OCI-LY1 (cell line): Measurements from ENCODE around the gene OSBPL5.

Source experiments
- H2AFZ ChIP-seq: fragments of 200-600 bp; sonication (generic), shearing (Covaris generic); 2 replicates; pipeline ENCODE4 v1.6.0; 2014; ENCODE audit warnings: antibody characterized with exemption, mild to moderate bottlenecking, low read length
- H3F3A ChIP-seq: fragments of 200-600 bp; sonication (generic), shearing (Covaris generic); 2 replicates; pipeline ENCODE4 v1.6.0; 2014; ENCODE audit warnings: mild to moderate bottlenecking, antibody characterized with exemption, low read length, moderate library complexity; ENCODE audit not compliant: insufficient read depth
- H3K27ac ChIP-seq: fragments of 200-600 bp; sonication (generic); 2 replicates; pipeline ENCODE4 v1.5.1; 2014; ENCODE audit warnings: low read length, mixed run types, mild to moderate bottlenecking, low read depth; ENCODE audit not compliant: poor library complexity, severe bottlenecking
- H3K27me3 ChIP-seq: fragments of 200-600 bp; sonication (generic); 2 replicates; pipeline ENCODE4 v1.6.0; 2014; ENCODE audit warnings: antibody characterized with exemption, mild to moderate bottlenecking, low read length, moderate library complexity; ENCODE audit not compliant: insufficient read depth
- H3K36me3 ChIP-seq: fragments of 200-600 bp; sonication (generic); 2 replicates; pipeline ENCODE4 v1.6.1; 2014; ENCODE audit warnings: mild to moderate bottlenecking, antibody characterized with exemption, low read length, moderate library complexity, mixed read lengths; ENCODE audit not compliant: insufficient read depth
- H3K4me1 ChIP-seq: fragments of 200-600 bp; sonication (generic); 2 replicates; pipeline ENCODE4 v1.5.1; 2014; ENCODE audit warnings: mild to moderate bottlenecking, low read length, moderate library complexity; ENCODE audit not compliant: insufficient read depth, severe bottlenecking
- H3K4me2 ChIP-seq: fragments of 200-600 bp; sonication (generic), shearing (Covaris generic); 2 replicates; pipeline ENCODE4 v1.6.1; 2014; ENCODE audit warnings: low read length
- H3K4me3 ChIP-seq: fragments of 200-600 bp; sonication (generic); 2 replicates; pipeline ENCODE4 v1.5.1; 2014; ENCODE audit warnings: low read length, low read depth, mild to moderate bottlenecking, mixed read lengths; ENCODE audit not compliant: poor library complexity, severe bottlenecking
- H3K79me2 ChIP-seq: fragments of 200-600 bp; shearing (Covaris generic); 2 replicates; pipeline ENCODE4 v1.6.1; 2016; ENCODE audit warnings: mixed run types, low read length, mixed read lengths; ENCODE audit not compliant: insufficient read depth
- H3K9ac ChIP-seq: fragments of 200-600 bp; sonication (generic), shearing (Covaris generic); 2 replicates; pipeline ENCODE4 v1.6.1; 2014; ENCODE audit warnings: mild to moderate bottlenecking, low read length, mixed read lengths
- H3K9me2 ChIP-seq: fragments of 200-600 bp; sonication (generic), shearing (Covaris generic); 2 replicates; pipeline ENCODE4 v1.6.1; 2014; ENCODE audit warnings: low read depth, mild to moderate bottlenecking, low read length, mixed read lengths
- H3K9me3 ChIP-seq: fragments of 200-600 bp; shearing (Covaris generic); 2 replicates; pipeline ENCODE4 v1.6.1; 2014; ENCODE audit warnings: low read length, mixed read lengths
- H4K20me1 ChIP-seq: fragments of 200-600 bp; sonication (generic), shearing (Covaris generic); 2 replicates; pipeline ENCODE4 v1.6.0; 2016; ENCODE audit warnings: mild to moderate bottlenecking, low read length; ENCODE audit not compliant: insufficient read depth
- EZH2 ChIP-seq: fragments of 200-600 bp; sonication (generic), shearing (Covaris generic); IDR thresholded peaks from 2 replicates; pipeline ENCODE4 v1.8.0; 2017; ENCODE audit warnings: borderline replicate concordance, mixed run types, mild to moderate bottlenecking, antibody characterized with exemption, low read length, moderate library complexity, mixed read lengths
- TF ChIP-seq, protein P1 (sequence below): fragments of 200-600 bp; sonication (generic), shearing (Covaris generic); IDR thresholded peaks from 2 replicates; pipeline ENCODE4 v1.5.1; 2017; ENCODE audit warnings: mild to moderate bottlenecking, antibody characterized with exemption, low read length, moderate library complexity, mixed read lengths

The OSBPL5 gene

DNA sequence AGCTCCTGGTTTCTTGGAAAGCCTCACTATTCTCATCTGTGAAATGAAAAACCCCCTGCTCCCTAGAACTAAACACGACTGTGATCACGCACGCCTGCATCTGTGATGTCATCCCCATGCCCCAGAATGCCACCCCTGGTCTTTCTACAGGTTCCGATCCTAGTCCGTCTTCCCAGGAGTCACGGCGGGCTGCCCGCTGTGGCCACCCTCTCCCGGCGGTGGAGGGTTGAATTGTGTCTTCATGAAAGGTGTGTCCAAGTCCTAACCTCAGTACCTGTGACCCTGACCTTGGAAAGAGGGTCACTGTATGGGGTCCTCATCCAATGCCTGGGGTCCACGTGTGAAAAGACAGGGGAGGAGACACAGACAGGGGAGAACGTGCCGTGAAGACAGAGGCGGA, 14.4 kb downstream of the OSBPL5 start:
- TF ChIP-seq, protein P1, sequence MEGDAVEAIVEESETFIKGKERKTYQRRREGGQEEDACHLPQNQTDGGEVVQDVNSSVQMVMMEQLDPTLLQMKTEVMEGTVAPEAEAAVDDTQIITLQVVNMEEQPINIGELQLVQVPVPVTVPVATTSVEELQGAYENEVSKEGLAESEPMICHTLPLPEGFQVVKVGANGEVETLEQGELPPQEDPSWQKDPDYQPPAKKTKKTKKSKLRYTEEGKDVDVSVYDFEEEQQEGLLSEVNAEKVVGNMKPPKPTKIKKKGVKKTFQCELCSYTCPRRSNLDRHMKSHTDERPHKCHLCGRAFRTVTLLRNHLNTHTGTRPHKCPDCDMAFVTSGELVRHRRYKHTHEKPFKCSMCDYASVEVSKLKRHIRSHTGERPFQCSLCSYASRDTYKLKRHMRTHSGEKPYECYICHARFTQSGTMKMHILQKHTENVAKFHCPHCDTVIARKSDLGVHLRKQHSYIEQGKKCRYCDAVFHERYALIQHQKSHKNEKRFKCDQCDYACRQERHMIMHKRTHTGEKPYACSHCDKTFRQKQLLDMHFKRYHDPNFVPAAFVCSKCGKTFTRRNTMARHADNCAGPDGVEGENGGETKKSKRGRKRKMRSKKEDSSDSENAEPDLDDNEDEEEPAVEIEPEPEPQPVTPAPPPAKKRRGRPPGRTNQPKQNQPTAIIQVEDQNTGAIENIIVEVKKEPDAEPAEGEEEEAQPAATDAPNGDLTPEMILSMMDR: no peak
- no peak for TF ChIP-seq EZH2
- H3K9me2 ChIP-seq: no peaks in the 10 kb centered on the region
- no peaks in the 10 kb centered on the region for H3K9me3 ChIP-seq
- H3K36me3 ChIP-seq: no peaks in the 10 kb centered on the region
- H3K27me3 ChIP-seq: 0 out of 2 replicates have a peak, but pooled peaks cover 14% of the 10 kb centered on the region
- no peak overlapping the region for H3K4me3 ChIP-seq
- H3K27ac ChIP-seq: no peak overlapping the region
- H4K20me1 ChIP-seq: no peaks in the 10 kb centered on the region
- H3K4me2 ChIP-seq: no peak overlapping the region
- no peak overlapping the region for H2AFZ ChIP-seq
- no peak overlapping the region for H3K9ac ChIP-seq
- H3K79me2 ChIP-seq: no peaks in the 10 kb centered on the region
- no peaks in the 10 kb centered on the region for H3F3A ChIP-seq
- no peaks in the 10 kb centered on the region for H3K4me1 ChIP-seq

DNA sequence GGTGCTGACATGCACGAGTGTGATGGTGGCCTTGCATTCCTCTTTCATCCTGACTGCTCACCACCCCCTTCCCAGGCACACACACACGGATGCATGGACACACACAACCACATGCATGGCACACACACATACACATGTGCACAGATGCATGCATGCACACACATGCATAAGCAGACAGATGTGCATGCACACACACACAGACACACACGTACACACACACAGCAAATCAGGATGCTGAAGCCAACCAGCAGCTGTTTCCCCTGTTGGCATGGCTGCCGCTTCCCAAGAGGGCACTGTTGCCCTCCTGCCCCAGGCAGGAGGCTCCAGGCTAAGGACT, 15.3 kb downstream of the OSBPL5 start:
- no peaks in the 10 kb centered on the region for H3K79me2 ChIP-seq
- H3K36me3 ChIP-seq: no peaks in the 10 kb centered on the region
- no peak overlapping the region for H3K27ac ChIP-seq
- H3F3A ChIP-seq: no peaks in the 10 kb centered on the region
- no peak overlapping the region for H3K4me2 ChIP-seq
- no peaks in the 10 kb centered on the region for H3K9me3 ChIP-seq
- TF ChIP-seq, protein P1: no peak
- no peak for TF ChIP-seq EZH2
- no peaks in the 10 kb centered on the region for H4K20me1 ChIP-seq
- H3K4me3 ChIP-seq: no peak overlapping the region
- H3K9ac ChIP-seq: no peak overlapping the region
- no peak overlapping the region for H2AFZ ChIP-seq
- no peaks in the 10 kb centered on the region for H3K4me1 ChIP-seq
- no peaks in the 10 kb centered on the region for H3K9me2 ChIP-seq
- 0 out of 2 replicates have a peak, but pooled peaks cover 14% of the 10 kb centered on the region for H3K27me3 ChIP-seq

DNA sequence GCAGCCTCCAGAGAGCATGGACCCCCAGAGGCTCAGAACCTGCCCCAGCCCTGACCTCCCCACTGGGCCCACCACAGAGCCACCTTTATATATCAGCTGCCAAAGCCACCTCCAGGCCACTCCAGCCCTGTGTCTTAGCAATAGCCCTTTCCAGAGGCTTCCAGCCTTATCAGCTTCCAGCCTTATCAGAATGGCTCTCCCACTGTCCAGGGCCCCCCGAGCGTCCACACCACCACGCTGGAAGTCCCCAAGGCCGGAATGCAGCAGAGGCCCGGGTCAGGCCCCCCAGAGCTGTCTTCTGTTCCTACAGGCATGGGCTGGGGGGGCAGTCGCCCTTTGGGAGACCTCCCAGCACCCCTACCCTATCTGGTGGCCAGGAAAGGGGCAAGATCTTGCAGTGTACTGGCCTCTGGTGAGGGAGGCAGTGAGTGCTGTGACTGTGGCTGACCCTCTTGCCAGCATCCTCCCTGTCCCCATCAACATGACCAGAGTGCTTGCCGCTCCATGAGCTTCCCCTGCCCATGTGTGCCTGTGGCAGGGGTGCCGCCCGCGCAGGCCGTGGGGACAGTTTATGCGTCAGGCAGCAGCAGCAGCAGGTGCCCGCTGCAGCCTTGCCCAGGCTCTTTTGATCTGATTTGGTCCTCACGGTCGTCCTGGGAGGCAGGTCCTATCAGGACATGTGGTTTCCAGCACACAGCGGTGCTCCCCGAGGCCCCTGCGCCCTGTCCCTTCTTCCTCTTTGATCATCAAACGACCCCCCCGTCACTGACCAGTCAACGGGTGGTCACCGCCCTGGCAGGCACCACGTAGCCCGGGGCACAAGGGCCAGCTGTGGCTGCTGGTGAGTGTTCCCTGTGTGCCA, 15.9 kb downstream of the OSBPL5 start:
- H3K4me2 ChIP-seq: no peak overlapping the region

More for the DNA sequence above, 15.9 kb downstream of the OSBPL5 start:
- H3K36me3 ChIP-seq: no peaks in the 10 kb centered on the region
- TF ChIP-seq EZH2: no peak
- TF ChIP-seq, protein P1: no peak
- no peaks in the 10 kb centered on the region for H3K4me1 ChIP-seq
- H3K79me2 ChIP-seq: no peaks in the 10 kb centered on the region
- no peaks in the 10 kb centered on the region for H3K9me2 ChIP-seq
- H3K4me3 ChIP-seq: no peak overlapping the region
- no peaks in the 10 kb centered on the region for H3K9me3 ChIP-seq
- no peak overlapping the region for H2AFZ ChIP-seq
- no peak overlapping the region for H3K9ac ChIP-seq
- 0 out of 2 replicates have a peak, but pooled peaks cover 14% of the 10 kb centered on the region for H3K27me3 ChIP-seq
- no peak overlapping the region for H3K27ac ChIP-seq
- no peaks in the 10 kb centered on the region for H3F3A ChIP-seq
- H4K20me1 ChIP-seq: no peaks in the 10 kb centered on the region
